ENCODE data around the gene DCT. TPM values are rescaled to one million over a fixed set of nuclear protein-coding genes. Genes with fewer than 3 reads are reported as not detected.

The DCT gene
- total RNA-seq, 1 donor: under 0.01 TPM

- no peak for TF ChIP-seq CTCF (IDR thresholded peaks at IDR 0.05; ENCODE audit: insufficient read depth, low read length)
- DNase-seq (ENCODE audit: low read depth): no peak
- no peak overlapping the region for H3K4me3 ChIP-seq (ENCODE audit: low read depth, low read length)
Observed at GRCh38 chr13:94487043-94487442, 7.6 kb upstream of the DCT start.

- no peak for TF ChIP-seq CTCF (IDR thresholded peaks at IDR 0.05; ENCODE audit: insufficient read depth, low read length)
- DNase-seq (ENCODE audit: low read depth): no peak
- H3K4me3 ChIP-seq (ENCODE audit: low read depth, low read length): no peak overlapping the region
Observed at GRCh38 chr13:94483970-94484369, 4.5 kb upstream of the DCT start.

GRCh38 chr13:94481941-94482340, 2.5 kb upstream of the DCT start:
- DNase-seq (ENCODE audit: low read depth): peak; percentile 73
- no peak overlapping the region for H3K4me3 ChIP-seq (ENCODE audit: low read depth, low read length)
- TF ChIP-seq CTCF (IDR thresholded peaks at IDR 0.05; ENCODE audit: insufficient read depth, low read length): no peak

GRCh38 chr13:94480672-94481145, 1.2 kb upstream of the DCT start:
- TF ChIP-seq CTCF (IDR thresholded peaks at IDR 0.05; ENCODE audit: insufficient read depth, low read length): no peak
- H3K4me3 ChIP-seq (ENCODE audit: low read depth, low read length): no peak overlapping the region
- DNase-seq (ENCODE audit: low read depth): peak; percentile 78

- no peak for DNase-seq (ENCODE audit: low read depth)
- no peak overlapping the region for H3K4me3 ChIP-seq (ENCODE audit: low read depth, low read length)
- TF ChIP-seq CTCF (IDR thresholded peaks at IDR 0.05; ENCODE audit: insufficient read depth, low read length): no peak
Observed at GRCh38 chr13:94478913-94479312, 569 bp downstream of the DCT start.

- TF ChIP-seq CTCF (IDR thresholded peaks at IDR 0.05; ENCODE audit: insufficient read depth, low read length): no peak
- no peak for DNase-seq (ENCODE audit: low read depth)
- no peak overlapping the region for H3K4me3 ChIP-seq (ENCODE audit: low read depth, low read length)
Observed at GRCh38 chr13:94470126-94470525, 9.4 kb downstream of the DCT start.

GRCh38 chr13:94464771-94465170, 14.7 kb downstream of the DCT start:
- no peak overlapping the region for H3K4me3 ChIP-seq (ENCODE audit: low read depth, low read length)
- DNase-seq (ENCODE audit: low read depth): no peak
- no peak for TF ChIP-seq CTCF (IDR thresholded peaks at IDR 0.05; ENCODE audit: insufficient read depth, low read length)

Data from fibroblast of the aortic adventitia (primary cell).